22Rv1 (cell line): ENCODE measurements around the gene LARP1.

ENCODE experiments used
- ZFX ChIP-seq: fragments of 450-650 bp; IDR thresholded peaks from 2 replicates; pipeline ENCODE4 v1.6.1; 2017; ENCODE audit warnings: antibody characterized with exemption, borderline replicate concordance
- TF ChIP-seq, protein P1 (sequence below): fragments of 450-650 bp; IDR thresholded peaks from 2 replicates; pipeline ENCODE4 v1.5.1; 2017; ENCODE audit warnings: mild to moderate bottlenecking

DNA sequence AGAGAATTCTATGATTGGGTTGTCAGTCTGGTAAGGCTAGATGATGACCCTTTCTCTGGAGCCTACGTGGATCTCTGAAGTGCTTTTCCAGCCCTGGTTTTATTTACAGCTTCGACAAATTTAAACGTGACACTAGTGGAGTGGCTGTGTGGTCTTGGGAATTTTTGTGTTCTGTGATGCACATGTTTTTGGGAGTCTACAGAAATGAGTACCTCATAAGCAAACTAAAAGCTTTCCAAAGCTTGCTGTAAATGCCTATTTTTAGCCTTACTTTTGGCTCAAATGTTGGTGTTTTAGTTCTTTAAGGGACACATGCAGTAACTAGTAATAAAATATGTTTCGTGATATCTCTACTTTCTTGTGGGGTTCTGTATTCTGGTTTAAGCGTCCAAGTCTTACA is 3.3 kb downstream of the LARP1 start:
- TF ChIP-seq, protein P1, sequence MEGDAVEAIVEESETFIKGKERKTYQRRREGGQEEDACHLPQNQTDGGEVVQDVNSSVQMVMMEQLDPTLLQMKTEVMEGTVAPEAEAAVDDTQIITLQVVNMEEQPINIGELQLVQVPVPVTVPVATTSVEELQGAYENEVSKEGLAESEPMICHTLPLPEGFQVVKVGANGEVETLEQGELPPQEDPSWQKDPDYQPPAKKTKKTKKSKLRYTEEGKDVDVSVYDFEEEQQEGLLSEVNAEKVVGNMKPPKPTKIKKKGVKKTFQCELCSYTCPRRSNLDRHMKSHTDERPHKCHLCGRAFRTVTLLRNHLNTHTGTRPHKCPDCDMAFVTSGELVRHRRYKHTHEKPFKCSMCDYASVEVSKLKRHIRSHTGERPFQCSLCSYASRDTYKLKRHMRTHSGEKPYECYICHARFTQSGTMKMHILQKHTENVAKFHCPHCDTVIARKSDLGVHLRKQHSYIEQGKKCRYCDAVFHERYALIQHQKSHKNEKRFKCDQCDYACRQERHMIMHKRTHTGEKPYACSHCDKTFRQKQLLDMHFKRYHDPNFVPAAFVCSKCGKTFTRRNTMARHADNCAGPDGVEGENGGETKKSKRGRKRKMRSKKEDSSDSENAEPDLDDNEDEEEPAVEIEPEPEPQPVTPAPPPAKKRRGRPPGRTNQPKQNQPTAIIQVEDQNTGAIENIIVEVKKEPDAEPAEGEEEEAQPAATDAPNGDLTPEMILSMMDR: no peak
- TF ChIP-seq ZFX: no peak
